HG02642 (cell line): ENCODE data around the gene ITSN1.

Experiments
- ATAC-seq: cut with Tn5 transposase; IDR thresholded peaks from one replicate; pipeline ENCODE4 v1.9.1; 2021; ENCODE audit warnings: mild to moderate bottlenecking; ENCODE audit not compliant: unreplicated experiment, poor library complexity

The ITSN1 gene

GRCh38 chr21:33828083-33828482, 185.8 kb downstream of the ITSN1 start:
- ATAC-seq, result no peak

- no peak for ATAC-seq
Measured at GRCh38 chr21:33828577-33828976, 186.3 kb downstream of the ITSN1 start.

- no peak for ATAC-seq
Measured at GRCh38 chr21:33829844-33830243, 187.5 kb downstream of the ITSN1 start.

- no peak for ATAC-seq
Measured at GRCh38 chr21:33831962-33832659, 189.8 kb downstream of the ITSN1 start.

GRCh38 chr21:33834801-33835500, 192.7 kb downstream of the ITSN1 start:
- no peak for ATAC-seq

GRCh38 chr21:33835920-33836319, 193.6 kb downstream of the ITSN1 start:
- no peak for ATAC-seq

GRCh38 chr21:33836408-33836807, 194.1 kb downstream of the ITSN1 start:
- ATAC-seq, result no peak

- ATAC-seq, result no peak
Measured at GRCh38 chr21:33839167-33839716, 196.9 kb downstream of the ITSN1 start.

- ATAC-seq, result no peak
Measured at GRCh38 chr21:33839806-33840205, 197.5 kb downstream of the ITSN1 start.

GRCh38 chr21:33840771-33841170, 198.5 kb downstream of the ITSN1 start:
- no peak for ATAC-seq

GRCh38 chr21:33841561-33841960, 199.3 kb downstream of the ITSN1 start:
- no peak for ATAC-seq

GRCh38 chr21:33843216-33843615, 200.9 kb downstream of the ITSN1 start:
- no peak for ATAC-seq

- ATAC-seq, result no peak
Measured at GRCh38 chr21:33844104-33844889, 202.0 kb downstream of the ITSN1 start.

GRCh38 chr21:33844890-33845205, 202.5 kb downstream of the ITSN1 start:
- no peak for ATAC-seq

GRCh38 chr21:33846141-33846540, 203.8 kb downstream of the ITSN1 start:
- no peak for ATAC-seq

- ATAC-seq, result no peak
Measured at GRCh38 chr21:33847588-33848248, 205.4 kb downstream of the ITSN1 start.

GRCh38 chr21:33848249-33848953, 206.1 kb downstream of the ITSN1 start:
- no peak for ATAC-seq

GRCh38 chr21:33849834-33850233, 207.5 kb downstream of the ITSN1 start:
- ATAC-seq, result no peak

- ATAC-seq, result no peak
Measured at GRCh38 chr21:33850401-33850800, 208.1 kb downstream of the ITSN1 start.

GRCh38 chr21:33850985-33851384, 208.7 kb downstream of the ITSN1 start:
- no peak for ATAC-seq
